ENCODE results near the gene CIB4. TPM values are rescaled to one million over a fixed set of nuclear protein-coding genes. Genes with fewer than 3 reads are reported as not detected.

Gene CIB4
- total and polyA plus RNA-seq, 9 of the 15 experiments (the other 6 are each of a cell fraction or from before 2014, with no cell fraction given) = not detected

DNA sequence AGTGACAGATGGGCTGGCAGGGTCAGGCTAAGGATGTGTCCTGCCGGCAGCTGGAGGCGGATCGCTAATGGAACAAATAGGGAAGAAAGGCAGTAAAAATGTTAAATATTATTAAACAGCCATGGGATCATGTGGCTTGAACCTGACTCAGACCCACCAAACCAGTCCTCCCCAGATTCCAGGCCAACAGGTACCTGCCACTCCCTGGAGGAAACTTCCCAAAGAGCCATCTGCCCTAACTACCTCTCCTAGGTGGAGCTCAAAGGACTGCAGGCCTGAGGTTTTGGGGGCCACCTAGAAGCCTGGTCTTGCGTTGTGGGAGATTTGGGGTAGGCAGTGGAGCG, 34.3 kb downstream of the CIB4 start (continued):
- TF ChIP-seq TAL1 (IDR thresholded peaks at IDR 0.05) = no peak
- no peak for TF ChIP-seq ZNF668 (CRISPR knock-in tag; IDR thresholded peaks at IDR 0.05)
- TF ChIP-seq SMARCE1 (IDR thresholded peaks at IDR 0.05) = no peak

DNA sequence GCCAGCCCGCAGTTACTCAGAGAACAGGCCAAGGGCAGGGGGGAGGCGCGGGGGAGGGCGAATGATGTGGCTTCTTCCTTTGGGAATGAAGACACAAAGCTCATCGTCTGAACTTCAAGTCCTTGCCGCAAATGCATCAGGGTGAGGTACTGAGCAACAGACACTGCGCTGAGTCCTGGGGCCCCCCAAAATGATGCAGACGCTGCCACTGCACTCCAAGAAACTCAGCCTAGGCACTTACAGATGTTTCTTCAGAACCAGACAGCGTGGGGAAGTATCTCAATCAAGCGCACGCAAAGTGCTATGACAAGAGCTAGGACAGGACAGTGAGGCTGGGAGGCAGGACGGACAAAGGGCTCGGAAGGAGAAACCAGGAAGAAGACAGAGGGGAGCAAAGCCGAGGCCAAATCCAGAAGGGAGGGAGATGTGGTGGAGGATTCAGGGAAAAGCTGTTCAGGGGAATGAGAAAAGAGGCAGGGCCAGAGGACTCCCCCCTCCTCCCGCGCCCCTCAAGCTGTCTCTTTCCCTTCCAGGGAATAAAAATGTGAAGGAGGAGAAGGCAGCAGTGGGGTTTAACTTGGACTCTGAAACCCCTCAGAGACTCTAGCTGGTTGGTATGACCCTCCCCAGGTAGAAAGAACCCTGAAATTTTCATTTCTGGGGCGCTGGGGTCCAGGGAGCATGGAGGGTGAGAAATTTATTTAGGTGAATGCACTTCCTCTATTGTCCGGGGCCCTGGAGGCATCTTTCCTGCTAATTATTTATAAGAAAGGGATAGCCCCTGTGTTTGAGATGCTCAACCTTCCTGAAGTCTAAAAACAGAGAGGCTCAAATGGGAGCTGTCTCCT, 34.9 kb downstream of the CIB4 start:
- Histone ChIP-seq H2AFZ (ENCODE audit: low read depth, low read length) (no peak overlapping the region), H3K4me2 (ENCODE audit: insufficient read depth, low read length) (no peak overlapping the region), H3K27me3 (ENCODE audit: control insufficient read depth in 2 of 2, insufficient read depth in 2 of 2, low read length in 2 of 2) (peaks cover 9 to 48% of the 10 kb centered on the region in 2 experiments; a peak in 4 of 5 replicates), H3K9ac (ENCODE audit: insufficient read depth in 1 of 2, low read depth in 2 of 2, low read length in 2 of 2) (no peak overlapping the region), H3K27ac (ENCODE audit: extremely low read depth, low read depth, low read length) (no peak overlapping the region), H4K20me1 (replicated peaks; ENCODE audit: control insufficient read depth, insufficient read depth, low read length) (no peaks in the 10 kb centered on the region), H3K4me1 (replicated peaks in 1 of 2; ENCODE audit: control insufficient read depth in 2 of 2, insufficient read depth in 2 of 2, low read length in 2 of 2) (no peaks in the 10 kb centered on the region), H3K9me1 (ENCODE audit: control insufficient read depth, insufficient read depth, low read length) (no peaks in the 10 kb centered on the region), H3K9me3 (replicated peaks; ENCODE audit: control insufficient read depth, insufficient read depth, low read depth, low read length) (no peaks in the 10 kb centered on the region; the same call in 1 of the 2 replicates), H3K4me3 (no peak overlapping the region), H3K36me3 (ENCODE audit: control insufficient read depth, insufficient read depth, low read length) (no peaks in the 10 kb centered on the region), H3K79me2 (ENCODE audit: control insufficient read depth, insufficient read depth, low read length) (no peaks in the 10 kb centered on the region)
- POLR2A ChIA-PET = interaction anchor here (1.2 kb wide), 1 partner anchor 11 kb away, joined by 3 read pairs; no protein-coding TSS in a partner anchor
- ATAC-seq = no peak
- in situ Hi-C loops (cut with MboI) (no loop called here), intact Hi-C loops (cut with micrococcal nuclease) (loop anchor here (1.0 to 5.0 kb wide), 2 partner anchors 139 to 236 kb away; no protein-coding TSS in a partner anchor)
- no peak for FAIRE-seq
- no peak for DNase-seq (ENCODE audit: extremely low read depth in 1 of 4, low spot score in 3 of 4)
- CTCF ChIA-PET (ENCODE audit: low intra/inter-chr PET ratio) = interaction anchor here (3.1 kb wide), 1 partner anchor 139 kb away, joined by 46 read pairs; no protein-coding TSS in a partner anchor
- BruUV-seq (replicated peaks) = no TSS peak
- WGBS (ENCODE audit: insufficient coverage, low coverage, missing lambda C conversion rate) = 5% methylated on average over 16 of the region's 18 CpGs
- TF ChIP-seq, protein P1, sequence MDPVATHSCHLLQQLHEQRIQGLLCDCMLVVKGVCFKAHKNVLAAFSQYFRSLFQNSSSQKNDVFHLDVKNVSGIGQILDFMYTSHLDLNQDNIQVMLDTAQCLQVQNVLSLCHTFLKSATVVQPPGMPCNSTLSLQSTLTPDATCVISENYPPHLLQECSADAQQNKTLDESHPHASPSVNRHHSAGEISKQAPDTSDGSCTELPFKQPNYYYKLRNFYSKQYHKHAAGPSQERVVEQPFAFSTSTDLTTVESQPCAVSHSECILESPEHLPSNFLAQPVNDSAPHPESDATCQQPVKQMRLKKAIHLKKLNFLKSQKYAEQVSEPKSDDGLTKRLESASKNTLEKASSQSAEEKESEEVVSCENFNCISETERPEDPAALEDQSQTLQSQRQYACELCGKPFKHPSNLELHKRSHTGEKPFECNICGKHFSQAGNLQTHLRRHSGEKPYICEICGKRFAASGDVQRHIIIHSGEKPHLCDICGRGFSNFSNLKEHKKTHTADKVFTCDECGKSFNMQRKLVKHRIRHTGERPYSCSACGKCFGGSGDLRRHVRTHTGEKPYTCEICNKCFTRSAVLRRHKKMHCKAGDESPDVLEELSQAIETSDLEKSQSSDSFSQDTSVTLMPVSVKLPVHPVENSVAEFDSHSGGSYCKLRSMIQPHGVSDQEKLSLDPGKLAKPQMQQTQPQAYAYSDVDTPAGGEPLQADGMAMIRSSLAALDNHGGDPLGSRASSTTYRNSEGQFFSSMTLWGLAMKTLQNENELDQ (CRISPR knock-in tag; IDR thresholded peaks at IDR 0.05; ENCODE audit: borderline replicate concordance) = no peak
- TF ChIP-seq SPI1 (IDR thresholded peaks at IDR 0.05; ENCODE audit: borderline replicate concordance, low read depth, low read length) (0 out of 2 replicates have a peak, but pooled peaks have one; percentile 51), ZNF436 (CRISPR knock-in tag; IDR thresholded peaks at IDR 0.05) (no peak), ZFX (CRISPR knock-in tag; IDR thresholded peaks at IDR 0.05) (no peak), DACH1 (IDR thresholded peaks at IDR 0.05; ENCODE audit: partially characterized antibody) (no peak)
- TF ChIP-seq, protein P2, sequence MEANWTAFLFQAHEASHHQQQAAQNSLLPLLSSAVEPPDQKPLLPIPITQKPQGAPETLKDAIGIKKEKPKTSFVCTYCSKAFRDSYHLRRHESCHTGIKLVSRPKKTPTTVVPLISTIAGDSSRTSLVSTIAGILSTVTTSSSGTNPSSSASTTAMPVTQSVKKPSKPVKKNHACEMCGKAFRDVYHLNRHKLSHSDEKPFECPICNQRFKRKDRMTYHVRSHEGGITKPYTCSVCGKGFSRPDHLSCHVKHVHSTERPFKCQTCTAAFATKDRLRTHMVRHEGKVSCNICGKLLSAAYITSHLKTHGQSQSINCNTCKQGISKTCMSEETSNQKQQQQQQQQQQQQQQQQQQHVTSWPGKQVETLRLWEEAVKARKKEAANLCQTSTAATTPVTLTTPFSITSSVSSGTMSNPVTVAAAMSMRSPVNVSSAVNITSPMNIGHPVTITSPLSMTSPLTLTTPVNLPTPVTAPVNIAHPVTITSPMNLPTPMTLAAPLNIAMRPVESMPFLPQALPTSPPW (CRISPR knock-in tag; IDR thresholded peaks at IDR 0.05) = peak; percentile 44; the same call in 1 of the 2 replicates
- TF ChIP-seq, protein P3, sequence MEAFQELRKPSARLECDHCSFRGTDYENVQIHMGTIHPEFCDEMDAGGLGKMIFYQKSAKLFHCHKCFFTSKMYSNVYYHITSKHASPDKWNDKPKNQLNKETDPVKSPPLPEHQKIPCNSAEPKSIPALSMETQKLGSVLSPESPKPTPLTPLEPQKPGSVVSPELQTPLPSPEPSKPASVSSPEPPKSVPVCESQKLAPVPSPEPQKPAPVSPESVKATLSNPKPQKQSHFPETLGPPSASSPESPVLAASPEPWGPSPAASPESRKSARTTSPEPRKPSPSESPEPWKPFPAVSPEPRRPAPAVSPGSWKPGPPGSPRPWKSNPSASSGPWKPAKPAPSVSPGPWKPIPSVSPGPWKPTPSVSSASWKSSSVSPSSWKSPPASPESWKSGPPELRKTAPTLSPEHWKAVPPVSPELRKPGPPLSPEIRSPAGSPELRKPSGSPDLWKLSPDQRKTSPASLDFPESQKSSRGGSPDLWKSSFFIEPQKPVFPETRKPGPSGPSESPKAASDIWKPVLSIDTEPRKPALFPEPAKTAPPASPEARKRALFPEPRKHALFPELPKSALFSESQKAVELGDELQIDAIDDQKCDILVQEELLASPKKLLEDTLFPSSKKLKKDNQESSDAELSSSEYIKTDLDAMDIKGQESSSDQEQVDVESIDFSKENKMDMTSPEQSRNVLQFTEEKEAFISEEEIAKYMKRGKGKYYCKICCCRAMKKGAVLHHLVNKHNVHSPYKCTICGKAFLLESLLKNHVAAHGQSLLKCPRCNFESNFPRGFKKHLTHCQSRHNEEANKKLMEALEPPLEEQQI (IDR thresholded peaks at IDR 0.05) = no peak
